ENCODE data around the gene SIRT5.

The SIRT5 gene

DNA sequence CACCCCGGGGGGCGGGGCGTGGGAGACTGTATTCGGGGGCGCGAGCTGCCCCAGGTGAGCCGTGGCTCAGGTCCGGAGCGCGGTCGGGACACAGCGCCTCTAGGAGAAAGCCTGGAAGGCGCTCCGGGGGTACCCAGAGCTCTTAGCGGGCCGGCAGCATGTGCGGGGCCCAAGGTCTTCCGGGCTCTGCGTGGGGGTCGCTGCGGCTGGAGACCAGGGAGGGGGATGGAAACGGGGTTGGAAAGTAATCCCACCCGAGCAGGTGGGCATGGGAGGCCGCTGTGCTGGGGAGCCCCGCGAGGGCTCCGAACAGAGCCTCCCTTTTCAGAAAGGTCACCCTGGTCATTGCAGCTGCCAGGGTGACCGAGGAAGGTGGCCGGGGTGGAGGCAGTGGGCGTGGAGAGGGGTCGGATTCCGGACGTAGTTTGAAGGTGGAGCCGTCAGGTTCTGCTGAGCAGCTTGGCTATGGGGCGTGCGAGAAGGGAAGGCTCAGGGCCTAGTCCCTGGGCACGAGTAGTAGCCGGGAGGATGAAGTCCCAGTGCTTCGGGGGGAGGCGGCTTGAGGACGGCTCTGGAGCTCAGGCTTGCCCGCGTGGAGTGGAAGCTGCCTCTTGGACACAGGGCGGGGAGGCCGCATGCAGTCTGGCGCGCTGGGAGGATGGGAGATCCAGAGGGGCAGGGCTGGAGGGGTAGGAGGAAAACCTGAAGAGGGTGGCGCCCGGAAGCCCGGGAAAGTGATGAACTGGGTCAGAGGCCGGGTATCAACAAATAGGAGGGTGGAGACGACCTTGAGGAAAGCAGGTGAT, at the start of gene SIRT5:
Gene SIRT5 (plus strand): TSS at position 31 of the 806 bp plus-strand sequence. CDS start 9,510 bp downstream, outside the sequence.
- ATAC-seq (ENCODE audit: low read depth): peak; percentile 70
- DNase-seq (ENCODE audit: low spot score in 2 of 2): peak; percentile 72
- Mint-ChIP-seq H3K27me3 (no peaks in the 10 kb centered on the region), H3K27ac (peak within 1 kb of the TSS; percentile 89), H3K9me3 (peaks cover 3% of the 10 kb centered on the region), H3K4me1 (peaks cover 12% of the 10 kb centered on the region), H3K4me3 (peak within 1 kb of the TSS; percentile 85), H3K36me3 (peaks cover 5% of the 10 kb centered on the region)

DNA sequence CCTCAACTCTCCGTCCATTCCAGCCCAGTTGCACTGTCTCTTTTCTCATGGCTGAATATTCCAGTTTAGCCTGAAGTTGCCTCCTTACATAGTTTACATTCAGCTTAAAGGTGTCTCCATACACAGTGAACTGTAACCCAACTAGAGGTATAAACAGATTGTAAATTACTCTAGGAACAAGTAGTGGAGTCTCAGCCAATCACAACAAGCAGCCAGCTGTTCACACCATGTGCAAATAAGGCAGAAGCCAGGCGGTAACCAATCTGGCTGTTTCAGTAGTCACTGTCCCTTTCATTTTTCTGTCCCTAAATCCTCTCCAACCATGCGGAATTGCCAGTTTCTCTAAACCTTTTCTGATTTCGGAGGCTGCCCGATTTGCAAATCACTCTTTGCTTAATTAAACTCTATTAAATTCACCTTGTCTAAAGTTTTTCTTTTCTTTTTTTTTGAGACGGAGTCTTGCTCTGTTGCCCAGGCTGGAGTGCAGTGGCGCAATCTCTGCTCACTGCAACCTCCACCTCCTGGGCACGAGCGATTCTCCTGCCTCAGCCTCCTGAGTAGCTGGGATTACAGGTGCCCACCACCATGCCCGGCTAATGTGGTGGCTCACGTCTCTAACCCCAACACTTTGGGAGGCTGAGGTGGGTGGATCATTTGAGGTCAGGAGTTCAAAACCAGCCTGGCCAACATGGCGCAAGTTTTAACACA, 49.4 kb upstream of the SIRT5 start:
- no peak for DNase-seq (ENCODE audit: low spot score in 2 of 2)
- Mint-ChIP-seq H3K4me1 (peaks cover 20% of the 10 kb centered on the region), H3K27me3 (no peaks in the 10 kb centered on the region), H3K9me3 (no peaks in the 10 kb centered on the region), H3K4me3 (no peak overlapping the region), H3K36me3 (no peaks in the 10 kb centered on the region), H3K27ac (peak overlapping the region; percentile 83)
- no peak for ATAC-seq (ENCODE audit: low read depth)

DNA sequence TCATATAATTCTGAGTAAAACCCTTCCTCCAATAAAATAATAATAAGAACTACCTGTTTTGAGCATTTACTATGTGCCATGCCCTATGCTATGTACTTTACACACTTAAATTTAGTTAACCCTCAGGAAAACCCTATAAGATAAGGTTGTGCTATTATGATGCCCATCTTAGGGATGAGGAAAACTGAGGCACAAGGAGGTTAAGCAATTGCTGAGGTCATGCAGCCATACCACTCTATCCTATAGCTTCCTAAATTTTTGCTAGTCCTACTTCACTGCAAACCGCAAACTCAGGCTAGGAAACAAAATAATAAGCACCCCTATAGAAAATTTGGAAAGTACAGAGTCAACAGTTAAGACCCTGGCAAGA, 48.1 kb upstream of the SIRT5 start:
- peak overlapping the region; percentile 8 for H3K4me3 Mint-ChIP-seq
- no peaks in the 10 kb centered on the region for H3K36me3 Mint-ChIP-seq

GRCh38 chr6:13526727-13527670, 47.4 kb upstream of the SIRT5 start:
- Mint-ChIP-seq H3K27me3 (no peaks in the 10 kb centered on the region), H3K36me3 (no peaks in the 10 kb centered on the region), H3K27ac (peak overlapping the region; percentile 83), H3K4me1 (peaks cover 19% of the 10 kb centered on the region), H3K4me3 (peak overlapping the region; percentile 8), H3K9me3 (no peaks in the 10 kb centered on the region)
- peak; percentile 48 to 49 for DNase-seq (ENCODE audit: low spot score in 2 of 2)
- peak; percentile 95 for ATAC-seq (ENCODE audit: low read depth)

More for the DNA sequence above, 48.1 kb upstream of the SIRT5 start:
- Mint-ChIP-seq H3K9me3 (no peaks in the 10 kb centered on the region), H3K4me1 (peaks cover 19% of the 10 kb centered on the region), H3K27ac (peak overlapping the region; percentile 83), H3K27me3 (no peaks in the 10 kb centered on the region)
- ATAC-seq (ENCODE audit: low read depth): no peak
- DNase-seq (ENCODE audit: low spot score in 2 of 2): no peak

GRCh38 chr6:13527671-13528056, 46.7 kb upstream of the SIRT5 start:
- peaks cover 20% of the 10 kb centered on the region for H3K4me1 Mint-ChIP-seq
- DNase-seq (ENCODE audit: low spot score in 2 of 2) (no peak), ATAC-seq (ENCODE audit: low read depth) (no peak)
- H3K27ac Mint-ChIP-seq: peak overlapping the region; percentile 29
- H3K36me3 Mint-ChIP-seq: no peaks in the 10 kb centered on the region
- no peaks in the 10 kb centered on the region for H3K9me3 Mint-ChIP-seq
- no peak overlapping the region for H3K4me3 Mint-ChIP-seq
- no peaks in the 10 kb centered on the region for H3K27me3 Mint-ChIP-seq

GRCh38 chr6:13528232-13528631, 46.2 kb upstream of the SIRT5 start:
- Mint-ChIP-seq H3K9me3 (no peaks in the 10 kb centered on the region), H3K27ac (peak overlapping the region; percentile 29), H3K4me3 (no peak overlapping the region), H3K36me3 (no peaks in the 10 kb centered on the region), H3K4me1 (peaks cover 25% of the 10 kb centered on the region), H3K27me3 (no peaks in the 10 kb centered on the region)
- ATAC-seq (ENCODE audit: low read depth): no peak
- DNase-seq (ENCODE audit: low spot score in 2 of 2): no peak

- Mint-ChIP-seq H3K27me3 (no peaks in the 10 kb centered on the region), H3K4me1 (peaks cover 25% of the 10 kb centered on the region), H3K36me3 (no peaks in the 10 kb centered on the region), H3K9me3 (no peaks in the 10 kb centered on the region), H3K27ac (no peak overlapping the region), H3K4me3 (no peak overlapping the region)
- ATAC-seq (ENCODE audit: low read depth) (no peak), DNase-seq (ENCODE audit: low spot score in 2 of 2) (no peak)
Observed at GRCh38 chr6:13528777-13529343, 45.5 kb upstream of the SIRT5 start.

GRCh38 chr6:13531956-13532355, 42.4 kb upstream of the SIRT5 start:
- DNase-seq (ENCODE audit: low spot score in 2 of 2) (no peak), ATAC-seq (ENCODE audit: low read depth) (no peak)
- Mint-ChIP-seq H3K36me3 (no peaks in the 10 kb centered on the region), H3K27ac (no peak overlapping the region), H3K4me3 (no peak overlapping the region), H3K27me3 (no peaks in the 10 kb centered on the region), H3K9me3 (no peaks in the 10 kb centered on the region), H3K4me1 (peaks cover 14% of the 10 kb centered on the region)

GRCh38 chr6:13534536-13534935, 39.9 kb upstream of the SIRT5 start:
- no peak for ATAC-seq (ENCODE audit: low read depth)
- no peak for DNase-seq (ENCODE audit: low spot score in 2 of 2)
- Mint-ChIP-seq H3K9me3 (no peaks in the 10 kb centered on the region), H3K4me3 (no peak overlapping the region), H3K27me3 (no peaks in the 10 kb centered on the region), H3K4me1 (peaks cover 12% of the 10 kb centered on the region), H3K36me3 (no peaks in the 10 kb centered on the region), H3K27ac (no peak overlapping the region)

DNA sequence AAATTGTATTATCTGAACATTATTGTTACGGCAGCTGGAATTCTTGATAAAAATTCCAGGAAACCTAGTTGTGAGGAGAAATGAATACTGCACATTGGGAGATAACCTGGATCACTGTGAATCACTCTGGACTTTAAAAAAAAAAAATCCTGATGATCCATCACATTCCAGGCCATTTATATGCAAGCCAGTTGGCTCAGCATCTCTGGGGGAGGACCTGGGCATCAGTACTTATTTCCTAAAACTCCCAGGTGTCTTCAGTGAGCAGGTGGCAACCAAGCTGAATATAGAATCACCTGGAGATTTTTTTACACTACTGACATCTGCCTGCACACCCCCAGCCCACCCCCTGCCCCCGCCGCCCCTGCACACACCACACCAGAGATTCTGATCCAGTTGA, 39.1 kb upstream of the SIRT5 start:
- H3K4me1 Mint-ChIP-seq: peaks cover 15% of the 10 kb centered on the region
- H3K27ac Mint-ChIP-seq: no peak overlapping the region
- no peaks in the 10 kb centered on the region for H3K36me3 Mint-ChIP-seq
- ATAC-seq (ENCODE audit: low read depth) (no peak), DNase-seq (ENCODE audit: low spot score in 2 of 2) (no peak)
- H3K27me3 Mint-ChIP-seq: no peaks in the 10 kb centered on the region
- no peaks in the 10 kb centered on the region for H3K9me3 Mint-ChIP-seq
- no peak overlapping the region for H3K4me3 Mint-ChIP-seq

- no peak for DNase-seq (ENCODE audit: low spot score in 2 of 2)
- H3K4me1 Mint-ChIP-seq: peaks cover 15% of the 10 kb centered on the region
- H3K4me3 Mint-ChIP-seq: no peak overlapping the region
- no peak overlapping the region for H3K27ac Mint-ChIP-seq
- ATAC-seq (ENCODE audit: low read depth): no peak
- no peaks in the 10 kb centered on the region for H3K9me3 Mint-ChIP-seq
- H3K36me3 Mint-ChIP-seq: no peaks in the 10 kb centered on the region
- H3K27me3 Mint-ChIP-seq: no peaks in the 10 kb centered on the region
Observed at GRCh38 chr6:13536796-13537526, 37.4 kb upstream of the SIRT5 start.

- H3K27ac Mint-ChIP-seq: no peak overlapping the region
- H3K9me3 Mint-ChIP-seq: no peaks in the 10 kb centered on the region
- peaks cover 15% of the 10 kb centered on the region for H3K4me1 Mint-ChIP-seq
- H3K36me3 Mint-ChIP-seq: no peaks in the 10 kb centered on the region
- ATAC-seq (ENCODE audit: low read depth) (no peak), DNase-seq (ENCODE audit: low spot score in 2 of 2) (no peak)
- no peak overlapping the region for H3K4me3 Mint-ChIP-seq
- H3K27me3 Mint-ChIP-seq: no peaks in the 10 kb centered on the region
Observed at GRCh38 chr6:13537527-13537897, 36.9 kb upstream of the SIRT5 start.

DNA sequence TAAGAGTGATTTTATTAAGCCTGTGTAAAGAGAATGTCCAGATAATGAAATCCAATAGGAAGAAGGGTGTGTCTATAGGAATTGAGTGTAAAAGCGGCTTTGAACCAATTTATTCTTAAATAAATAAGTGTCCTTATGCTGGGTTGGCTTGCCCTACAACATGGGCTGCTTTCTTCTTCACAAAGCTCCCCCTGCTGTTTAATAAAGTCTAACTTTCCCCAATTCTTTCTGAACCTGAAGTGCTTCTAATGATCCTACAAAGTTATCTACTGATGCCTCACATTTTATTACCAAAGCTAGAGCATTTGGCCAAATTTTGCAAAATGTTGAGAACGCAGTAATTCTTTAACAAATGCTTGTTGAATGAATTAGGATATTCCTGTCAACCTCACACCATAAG, 36.3 kb upstream of the SIRT5 start:
- DNase-seq (ENCODE audit: low spot score in 2 of 2): peak in 1 of 2 donors; percentile 26
- Mint-ChIP-seq H3K4me1 (peaks cover 9% of the 10 kb centered on the region), H3K4me3 (no peak overlapping the region), H3K27me3 (no peaks in the 10 kb centered on the region), H3K9me3 (no peaks in the 10 kb centered on the region), H3K36me3 (no peaks in the 10 kb centered on the region), H3K27ac (no peak overlapping the region)
- ATAC-seq (ENCODE audit: low read depth): peak; percentile 53
